Spleen (tissue), 7 donors: Measurements from ENCODE around the gene LGALS1.
"Not testable (repeated sequence)": the region's sequence is repeated elsewhere in the genome, so short reads cannot be mapped to it uniquely, and the experiment has no call there.

Experiments
- POLR2A ChIP-seq, 3 donors: fragments of 450-650 bp; IDR thresholded peaks; one replicate each; pipeline ENCODE4 v1.5.1; 2017; ENCODE audit warnings: antibody characterized with exemption in 3 of 3, mild to moderate bottlenecking in 1 of 3
- POLR2AphosphoS5 ChIP-seq, 3 donors: sonication (generic); formaldehyde crosslinking; IDR thresholded peaks; one replicate each; pipeline ENCODE4 v1.5.1; 2017; ENCODE audit warnings: antibody characterized with exemption in 3 of 3
- TF ChIP-seq, protein P1 (sequence below), 11 experiments: fragments of 200-600 bp in 7 of 11; fragments of 450-650 bp in 4 of 11; sonication (generic) in 4 of 11; IDR thresholded peaks in 8 of 11; conservative IDR thresholded peaks in 3 of 11; 1 replicate in 7 of 11; 2 replicates in 4 of 11; pipeline versions ENCODE4 v1.4.0 to v1.8.0; 2016 to 2021; ENCODE audit warnings: antibody characterized with exemption in 11 of 11, inconsistent platforms in 4 of 11, mild to moderate bottlenecking in 1 of 11
- donor health status: DM: no; HTN: no; CAD: no; lungs with moderate emphysema.
- donor health status: DM: no; HTN: no; CAD: no.
- donor health status: DM: no; HTN: no; CAD: no.

DNA sequence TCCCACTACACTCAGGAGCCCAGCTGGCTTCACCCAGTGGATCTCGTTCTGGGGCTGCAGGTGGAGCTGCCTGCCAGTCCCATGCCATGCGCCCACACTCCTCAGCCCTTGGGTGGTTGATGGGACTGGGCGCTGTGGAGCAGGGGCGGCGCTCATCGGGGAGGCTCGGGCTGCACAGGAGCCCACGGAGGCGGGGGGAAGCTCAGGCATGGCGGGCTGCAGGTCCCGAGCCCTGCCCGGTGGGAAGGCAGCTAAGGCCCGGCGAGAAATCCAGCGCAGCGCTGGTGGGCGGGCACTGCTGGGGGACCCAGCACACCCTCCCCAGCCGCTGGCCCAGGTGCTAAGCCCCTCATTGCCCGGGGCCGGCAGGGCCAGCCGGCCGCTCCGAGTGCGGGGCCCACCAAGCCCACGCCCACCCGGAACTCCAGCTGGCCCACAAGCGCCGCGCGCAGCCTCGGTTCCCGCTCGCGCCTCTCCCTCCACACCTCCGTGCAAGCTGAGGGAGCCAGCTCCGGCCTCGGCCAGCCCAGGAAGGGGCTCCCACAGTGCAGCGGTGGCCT lies 42.4 kb downstream of the LGALS1 start:
- TF ChIP-seq, protein P1, sequence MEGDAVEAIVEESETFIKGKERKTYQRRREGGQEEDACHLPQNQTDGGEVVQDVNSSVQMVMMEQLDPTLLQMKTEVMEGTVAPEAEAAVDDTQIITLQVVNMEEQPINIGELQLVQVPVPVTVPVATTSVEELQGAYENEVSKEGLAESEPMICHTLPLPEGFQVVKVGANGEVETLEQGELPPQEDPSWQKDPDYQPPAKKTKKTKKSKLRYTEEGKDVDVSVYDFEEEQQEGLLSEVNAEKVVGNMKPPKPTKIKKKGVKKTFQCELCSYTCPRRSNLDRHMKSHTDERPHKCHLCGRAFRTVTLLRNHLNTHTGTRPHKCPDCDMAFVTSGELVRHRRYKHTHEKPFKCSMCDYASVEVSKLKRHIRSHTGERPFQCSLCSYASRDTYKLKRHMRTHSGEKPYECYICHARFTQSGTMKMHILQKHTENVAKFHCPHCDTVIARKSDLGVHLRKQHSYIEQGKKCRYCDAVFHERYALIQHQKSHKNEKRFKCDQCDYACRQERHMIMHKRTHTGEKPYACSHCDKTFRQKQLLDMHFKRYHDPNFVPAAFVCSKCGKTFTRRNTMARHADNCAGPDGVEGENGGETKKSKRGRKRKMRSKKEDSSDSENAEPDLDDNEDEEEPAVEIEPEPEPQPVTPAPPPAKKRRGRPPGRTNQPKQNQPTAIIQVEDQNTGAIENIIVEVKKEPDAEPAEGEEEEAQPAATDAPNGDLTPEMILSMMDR (IDR thresholded peaks at IDR 0.05 in 8 of 11, conservative IDR thresholded peaks at IDR 0.05 in 3 of 11): not testable (repeated sequence)
- TF ChIP-seq POLR2A, POLR2AphosphoS5 (IDR thresholded peaks at IDR 0.05): not testable (repeated sequence)
